Cardiac septum (tissue), 1 donor: ENCODE measurements around the gene TTC8. TPM values are rescaled to one million over a fixed set of nuclear protein-coding genes. Genes with fewer than 3 reads are reported as not detected.
"Not testable (repeated sequence)": the region's sequence is repeated elsewhere in the genome, so short reads cannot be mapped to it uniquely, and the experiment has no call there.

Experiments used
- DNase-seq: peaks from one replicate; pipeline ENCODE4 v3.0.0-alpha.2; 2020; ENCODE audit warnings: low spot score
- intact Hi-C: fragments of 100-400 bp; cut with DNase I; formaldehyde crosslinking; loops from one replicate; pipeline ENCODE4 v1.14.0; 2022
- total RNA-seq: library from RNA; stranded (reverse); fragmentation: NEBNext Ultra II Directional; extraction: Animal tissue kit (Norgen Biotek cat#: 25700); gene quantifications from one replicate; pipeline ENCODE4 v1.2.1, GENCODE V29; 2021
- donor health status: DM: no; HTN: no; CAD: no.

The TTC8 gene
- total RNA-seq, 1 donor from 2014 or later = 12.2 TPM

DNA sequence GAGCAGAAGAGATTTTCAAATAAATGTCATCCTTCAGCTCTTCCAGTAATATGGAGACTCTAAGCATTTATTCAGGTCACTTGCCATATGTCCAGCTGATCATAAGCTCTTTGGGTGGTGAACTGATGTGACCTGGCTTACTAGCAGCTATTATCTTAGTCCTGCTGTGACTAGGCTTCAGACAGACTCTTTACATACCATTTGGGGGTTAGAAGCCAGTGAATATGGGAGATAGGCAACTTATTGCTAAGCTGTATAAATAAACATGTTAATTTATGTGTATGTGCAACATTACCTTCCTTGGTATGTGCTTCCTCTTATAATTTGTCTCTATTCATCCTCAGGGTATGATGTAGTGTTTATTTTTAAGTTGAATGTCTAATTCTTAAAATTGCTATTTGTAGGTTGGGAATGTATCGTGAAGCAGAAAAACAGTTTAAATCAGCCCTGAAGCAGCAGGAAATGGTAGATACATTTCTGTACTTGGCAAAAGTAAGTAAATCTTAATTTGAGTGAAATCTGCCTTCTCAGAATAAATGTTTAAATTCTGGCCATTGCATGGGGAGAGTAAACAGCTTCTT is 32.4 kb downstream of the TTC8 start:
- intact Hi-C loops = no loop called here
- DNase-seq = no peak

DNA sequence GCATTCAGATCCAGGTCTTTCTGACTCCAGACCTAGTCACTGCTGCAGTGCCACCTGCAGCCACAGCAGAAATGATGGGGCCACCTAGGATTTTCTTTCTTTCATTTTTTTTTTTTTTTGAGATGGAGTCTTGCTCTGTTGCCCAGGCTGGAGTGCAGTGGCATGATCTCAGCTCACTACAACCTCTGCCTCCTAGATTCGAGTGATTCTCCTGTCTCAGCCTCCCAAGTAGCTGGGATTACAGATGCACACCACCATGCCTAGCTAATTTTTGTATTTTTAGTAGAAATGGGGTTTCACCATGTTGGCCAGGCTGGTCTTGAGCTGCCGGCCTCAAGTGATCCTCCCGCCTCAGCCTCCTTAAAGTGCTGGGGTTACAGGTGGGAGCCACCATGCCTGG is 33.4 kb downstream of the TTC8 start:
- intact Hi-C loops, DNase-seq: not testable (repeated sequence)

- intact Hi-C loops, DNase-seq: not testable (repeated sequence)
Measured at GRCh38 chr14:88859118-88859517, 34.7 kb downstream of the TTC8 start.

- intact Hi-C loops = loop anchor here (10.0 kb wide), 1 partner anchor 188 kb away; no protein-coding TSS in a partner anchor
- DNase-seq = no peak
Measured at GRCh38 chr14:88863167-88863566, 38.7 kb downstream of the TTC8 start.

- no peak for DNase-seq
- intact Hi-C loops = loop anchor here (10.0 kb wide), 1 partner anchor 189 kb away; no protein-coding TSS in a partner anchor
Measured at GRCh38 chr14:88864198-88864597, 39.7 kb downstream of the TTC8 start.

DNA sequence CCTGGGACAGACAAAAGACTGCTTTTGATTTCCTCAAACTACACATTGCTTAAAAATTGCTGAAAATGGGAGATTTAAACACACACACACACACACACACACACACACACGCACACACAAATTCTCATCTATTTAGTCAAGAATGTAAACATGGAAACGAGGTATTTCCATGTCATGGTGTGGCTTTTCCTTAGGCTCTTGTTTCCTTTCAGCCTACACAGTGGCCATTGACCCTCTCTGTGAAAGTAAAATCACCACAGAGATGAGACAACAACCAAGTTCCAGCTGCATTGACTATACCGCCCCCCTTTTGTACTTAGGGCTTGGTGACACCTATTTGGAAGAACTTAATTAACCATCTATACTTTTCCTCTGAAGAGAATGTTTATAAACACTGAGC is 41.9 kb downstream of the TTC8 start:
- intact Hi-C loops = loop anchor here (10.0 kb wide), 1 partner anchor 192 kb away; no protein-coding TSS in a partner anchor
- no peak for DNase-seq

GRCh38 chr14:88868558-88869159 is 44.2 kb downstream of the TTC8 start:
- intact Hi-C loops = loop anchor here (10.0 kb wide), 1 partner anchor 194 kb away; no protein-coding TSS in a partner anchor

DNA sequence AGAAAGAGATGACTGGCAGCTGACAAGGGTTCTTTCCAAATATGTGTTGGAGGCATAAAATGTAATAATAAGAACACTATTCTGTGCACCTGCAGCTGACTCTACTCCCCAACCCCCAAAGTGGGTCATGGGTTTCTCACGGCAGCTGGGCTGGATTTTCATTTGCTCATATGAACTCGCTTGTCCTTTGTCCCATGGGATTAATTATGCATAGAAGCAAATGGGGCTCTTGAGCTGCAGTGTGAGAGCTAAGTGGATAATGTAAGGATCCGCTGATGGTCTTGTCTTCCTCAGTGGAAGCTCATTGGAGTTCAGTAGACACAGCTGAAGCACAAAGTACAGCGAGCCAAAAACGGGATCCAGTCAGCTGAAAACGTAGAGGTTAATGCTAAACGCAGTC is 46.3 kb downstream of the TTC8 start:
- intact Hi-C loops = no loop called here
- DNase-seq = no peak

More at GRCh38 chr14:88868558-88869159, 44.2 kb downstream of the TTC8 start:
- DNase-seq = no peak

- no peak for DNase-seq
- intact Hi-C loops = no loop called here
Measured at GRCh38 chr14:88871429-88871828, 47.0 kb downstream of the TTC8 start.

DNA sequence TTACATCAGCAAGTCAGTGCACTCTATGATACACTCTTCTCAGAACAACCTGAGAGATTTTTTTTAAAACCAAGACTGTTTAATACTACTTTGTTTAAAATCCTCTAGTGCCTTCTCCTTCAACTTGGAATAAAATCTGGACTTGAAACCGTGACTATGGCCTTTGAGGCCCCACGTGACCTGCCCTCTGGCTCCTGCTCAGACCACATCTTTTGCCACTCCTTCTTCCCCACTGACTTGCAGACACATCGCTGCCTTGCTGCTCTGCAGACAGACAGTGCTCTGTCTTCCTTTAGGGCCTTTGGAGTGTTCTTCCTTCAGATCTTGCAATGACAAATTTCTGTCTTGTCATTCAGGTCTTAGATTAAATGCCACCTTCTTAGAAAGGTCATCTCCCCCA is 48.5 kb downstream of the TTC8 start:
- intact Hi-C loops = no loop called here
- DNase-seq = no peak

DNA sequence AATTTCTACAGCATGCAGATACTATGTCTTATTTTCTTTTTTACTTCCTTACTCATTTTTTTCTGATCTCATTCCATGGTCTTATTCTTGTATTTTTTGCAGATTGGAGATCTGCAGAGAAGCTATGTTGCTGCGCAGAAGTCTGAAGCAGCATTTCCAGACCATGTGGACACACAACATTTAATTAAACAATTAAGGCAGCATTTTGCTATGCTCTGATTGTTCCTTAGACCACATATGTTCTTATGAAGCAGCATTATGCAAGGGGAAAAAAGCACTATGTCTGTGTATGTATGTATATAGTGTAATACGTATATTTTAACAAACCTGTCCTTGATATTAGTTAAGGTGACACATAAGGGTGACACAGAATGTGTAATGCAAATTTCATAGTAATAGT is 52.7 kb downstream of the TTC8 start:
- no peak for DNase-seq
- intact Hi-C loops = no loop called here

- DNase-seq = no peak
- intact Hi-C loops = no loop called here
Measured at GRCh38 chr14:88879022-88879421, 54.6 kb downstream of the TTC8 start.

DNA sequence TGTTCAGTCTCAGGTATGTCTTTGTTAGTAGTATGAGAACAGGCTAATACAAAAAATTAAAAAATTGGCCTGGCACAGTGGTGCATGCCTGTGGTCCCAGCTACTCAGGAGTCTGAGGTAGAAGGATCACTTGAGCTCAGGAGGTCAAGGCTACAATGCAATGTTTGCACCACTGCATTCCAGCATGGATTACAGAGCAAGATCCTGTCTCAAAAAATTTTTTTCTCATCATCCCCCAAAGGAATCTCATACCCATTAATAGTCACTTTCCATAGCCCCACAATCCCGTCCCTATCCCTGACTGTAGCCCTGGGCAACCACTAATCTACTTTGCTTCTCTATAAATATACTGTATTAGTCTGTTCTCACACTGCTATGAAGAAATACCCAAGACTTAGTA is 57.8 kb downstream of the TTC8 start:
- no peak for DNase-seq
- intact Hi-C loops = no loop called here

- DNase-seq = no peak
- intact Hi-C loops = no loop called here
Measured at GRCh38 chr14:88895116-88895515, 70.7 kb downstream of the TTC8 start.

- no peak for DNase-seq
- intact Hi-C loops = no loop called here
Measured at GRCh38 chr14:88901189-88901588, 76.7 kb downstream of the TTC8 start.

- intact Hi-C loops = no loop called here
Measured at GRCh38 chr14:88901991-88902390, 77.5 kb downstream of the TTC8 start.

DNA sequence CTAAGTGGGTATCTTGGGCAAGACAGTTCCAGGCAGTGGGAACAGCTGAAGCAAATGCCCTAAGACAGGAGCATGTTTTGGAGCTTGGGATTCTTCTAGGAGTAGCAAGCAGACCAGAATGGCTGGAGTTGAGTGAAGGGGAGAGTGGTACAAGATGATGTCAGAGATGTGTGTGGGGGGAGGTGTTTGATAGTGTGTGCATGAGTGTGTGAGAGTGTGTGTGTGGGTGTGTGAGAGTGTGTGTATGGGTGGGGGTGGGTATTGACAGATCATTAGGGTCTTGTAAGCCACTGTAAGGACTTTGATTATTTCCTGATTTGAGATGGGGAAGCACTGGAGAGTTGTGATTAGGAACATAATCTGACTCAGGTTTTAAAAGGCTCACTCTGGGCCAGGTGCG is 78.4 kb downstream of the TTC8 start:
- DNase-seq = no peak
- intact Hi-C loops = no loop called here

More at GRCh38 chr14:88901991-88902390, 77.5 kb downstream of the TTC8 start:
- DNase-seq = no peak

- intact Hi-C loops = no loop called here
- DNase-seq = no peak
Measured at GRCh38 chr14:88904206-88904647, 79.8 kb downstream of the TTC8 start.

DNA sequence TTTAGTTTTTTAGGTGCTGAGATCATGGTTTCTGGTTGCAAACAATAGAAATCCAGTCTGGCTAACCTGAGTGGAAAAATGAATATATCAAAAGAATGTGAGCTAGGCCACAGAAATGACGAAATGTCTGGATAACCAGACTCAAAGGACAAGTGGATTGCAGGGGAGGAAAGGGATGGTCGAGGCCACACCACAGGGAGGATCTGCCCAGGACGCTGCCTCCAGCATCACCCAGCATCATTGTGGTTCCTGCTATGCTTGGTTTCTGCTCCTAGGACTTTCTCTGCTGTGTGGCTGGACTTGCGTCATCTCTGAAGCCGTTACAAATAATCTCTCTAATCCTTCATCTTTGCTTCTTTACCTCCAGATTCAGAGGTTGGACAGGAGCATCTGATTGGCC is 80.4 kb downstream of the TTC8 start:
- intact Hi-C loops = no loop called here
- no peak for DNase-seq

DNA sequence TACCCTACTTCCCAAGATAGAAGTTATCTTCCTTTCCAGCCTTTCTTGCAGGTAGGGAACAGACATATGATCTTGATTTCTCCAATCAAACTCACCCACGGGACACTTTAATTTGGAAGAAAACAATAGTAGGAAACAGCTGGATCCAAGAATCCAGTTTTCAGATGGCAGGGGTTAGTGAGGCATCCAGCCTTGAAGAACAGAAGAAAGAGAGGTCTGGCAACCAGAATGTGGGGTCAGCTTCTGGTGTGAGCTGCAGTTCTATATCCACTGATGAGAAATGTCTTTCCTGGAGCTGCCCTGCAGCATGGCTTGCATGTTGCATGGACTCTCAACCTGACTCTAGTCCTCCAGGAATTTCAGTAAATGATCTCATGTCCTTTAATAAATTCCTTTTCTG is 83.8 kb downstream of the TTC8 start:
- intact Hi-C loops = no loop called here
- DNase-seq = no peak

GRCh38 chr14:88910386-88910785 is 85.9 kb downstream of the TTC8 start:
- intact Hi-C loops = no loop called here
- DNase-seq = no peak
